GM18507 (cell line): Measurements from ENCODE around the gene OR4P4.

Source experiments
- DNase-seq: peaks from one replicate; pipeline ENCODE4 v3.0.0; 2011; ENCODE audit warnings: low read depth; ENCODE audit not compliant: insufficient read length; ENCODE audit errors: extremely low spot score
- FAIRE-seq: peaks from 2 replicates; lab custom pipeline; 2011; peaks lifted over from hg19 to GRCh38; lab: Jason Lieb, UNC

Gene OR4P4

DNA sequence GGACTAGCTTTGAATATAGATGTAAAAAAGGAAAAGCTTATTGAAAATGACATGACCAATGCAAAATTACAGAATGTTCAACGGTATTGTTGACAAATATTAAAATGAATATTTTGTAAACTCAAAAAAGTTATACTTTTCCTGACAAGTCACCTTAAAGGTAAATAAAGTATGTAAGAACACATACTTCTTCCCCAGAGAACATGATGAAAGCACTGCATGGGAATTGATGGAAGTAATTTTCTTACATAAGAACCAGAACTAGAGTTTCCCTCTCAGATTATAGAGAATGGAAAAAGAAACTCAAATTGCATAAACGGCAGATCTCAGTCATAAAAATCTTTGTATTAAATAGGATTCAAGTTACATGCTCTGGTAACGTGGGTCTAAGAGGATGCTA is at the start of gene OR4P4:
TSS of gene OR4P4 (plus strand) at position 301 of the 400 bp plus-strand sequence.
- no peak for DNase-seq
- FAIRE-seq: no peak

DNA sequence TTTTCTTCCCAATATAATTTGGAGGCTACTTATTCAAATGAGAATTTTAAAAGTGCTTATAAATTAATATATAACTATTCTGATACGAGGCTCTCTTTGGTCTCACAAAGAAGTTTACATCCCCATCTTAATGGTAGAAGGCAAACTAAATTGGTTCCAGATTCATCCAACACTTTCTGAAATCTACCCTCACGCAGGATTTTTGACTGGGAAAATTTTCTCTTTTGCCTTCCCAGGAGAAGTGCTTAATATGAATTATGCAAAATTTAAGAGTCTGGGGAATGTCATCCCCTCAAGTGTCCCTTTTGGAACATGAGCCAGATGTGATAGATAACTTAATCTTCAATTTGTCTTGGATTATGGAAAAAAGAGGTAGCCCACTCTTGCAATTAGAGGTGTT is 27.4 kb upstream of the OR4P4 start, which contains the start of gene OR4C11:
TSS of gene OR4C11 (minus strand) at position 101 of the 400 bp plus-strand sequence. CDS start 3,272 bp downstream, outside the sequence.
- FAIRE-seq (no peak), DNase-seq (no peak)

DNA sequence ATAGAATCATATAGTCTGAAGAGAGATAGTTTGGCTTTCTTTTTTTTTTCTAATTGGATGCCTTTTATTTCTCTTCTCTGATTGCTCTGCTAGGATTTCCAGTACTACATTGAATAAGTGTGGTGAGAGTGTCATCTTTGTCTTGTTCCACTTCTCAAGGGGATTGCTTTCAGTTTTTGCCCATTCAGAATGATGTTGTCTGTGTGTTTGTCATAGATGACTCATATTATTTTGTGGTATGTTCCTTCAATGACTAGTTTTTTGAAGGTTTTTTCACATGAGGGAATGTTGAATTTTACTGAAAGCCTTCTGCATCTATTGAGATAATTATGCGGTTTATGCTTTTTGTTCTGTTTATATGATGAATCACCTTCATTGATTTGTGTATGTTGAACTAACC is 10.4 kb upstream of the OR4P4 start:
- FAIRE-seq: no peak

DNA sequence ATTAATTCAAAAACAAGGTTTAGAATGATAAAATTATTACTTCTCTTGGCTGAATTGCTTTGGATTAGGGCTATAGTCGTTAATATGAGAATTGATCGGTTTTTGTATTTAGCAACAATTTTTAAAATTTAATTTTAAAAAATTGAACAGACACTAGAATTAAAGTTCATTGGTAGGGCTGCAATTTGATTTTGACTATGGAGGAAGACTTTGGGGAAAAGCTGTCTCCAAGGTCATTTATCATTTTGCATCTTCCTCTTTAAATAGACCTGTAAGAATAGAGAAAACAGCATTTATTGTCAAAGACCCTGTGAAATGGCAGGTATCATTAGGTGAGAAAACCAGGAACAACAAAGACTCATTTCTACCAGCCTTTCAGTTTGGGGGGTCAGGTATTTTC is 13.1 kb downstream of the OR4P4 start, which contains the start of gene OR4S2:
TSS of gene OR4S2 (plus strand) at position 301 of the 400 bp plus-strand sequence. CDS start 2,577 bp downstream, outside the sequence.
- DNase-seq (no peak), FAIRE-seq (no peak)

More for the DNA sequence above, 10.4 kb upstream of the OR4P4 start:
- no peak for DNase-seq

GRCh38 chr11:55652560-55652959 is 17.6 kb downstream of the OR4P4 start:
- no peak for FAIRE-seq
- no peak for DNase-seq

GRCh38 chr11:55655096-55655495 is 20.2 kb downstream of the OR4P4 start:
- FAIRE-seq (no peak), DNase-seq (no peak)

- FAIRE-seq: peak; percentile 93
- DNase-seq: peak; percentile 2
These were observed 23.2 kb downstream of the OR4P4 start for GRCh38 chr11:55658031-55658573.

GRCh38 chr11:55658608-55659007 is 23.7 kb downstream of the OR4P4 start:
- DNase-seq: no peak
- peak; percentile 24 for FAIRE-seq

- no peak for FAIRE-seq
- DNase-seq: no peak
These were observed 27.0 kb downstream of the OR4P4 start, which contains the start of gene OR4C6 for GRCh38 chr11:55661901-55662300. Gene OR4C6, plus strand, starts transcription at chr11:55662201. Its CDS starts 2,966 bp downstream, at chr11:55665167.

DNA sequence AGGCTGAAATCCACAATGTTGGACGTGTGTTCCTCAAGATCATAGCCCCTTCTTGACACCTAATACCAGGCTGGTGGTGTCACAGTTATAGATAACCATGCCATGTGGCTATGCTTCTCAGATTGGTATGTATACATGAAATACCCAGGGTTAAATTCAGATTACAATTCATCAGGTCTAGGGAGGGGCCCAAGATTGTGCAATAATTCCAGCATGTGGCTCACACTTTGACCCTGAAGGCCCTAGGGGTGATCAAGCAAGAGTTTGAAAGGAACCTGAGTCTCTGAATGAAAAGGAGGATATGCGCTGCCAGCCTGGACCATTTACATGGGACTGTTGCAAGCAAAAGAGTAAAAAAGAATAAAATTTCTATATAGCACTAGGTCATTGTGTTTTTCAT is 34.5 kb downstream of the OR4P4 start:
- no peak for FAIRE-seq
- DNase-seq: no peak

GRCh38 chr11:55673860-55674259 is 38.9 kb downstream of the OR4P4 start:
- no peak for FAIRE-seq
- DNase-seq: no peak
